CD14-positive monocyte (primary cell): Measurements from ENCODE around the gene PSMA7. TPM values are rescaled to one million over a fixed set of nuclear protein-coding genes. Genes with fewer than 3 reads are reported as not detected.

Experiments
- DNase-seq, 3 donors: peaks; one replicate each; pipeline ENCODE4 v3.0.0-alpha.2; 2011 to 2022
- H2AFZ ChIP-seq: 2 replicates; pipeline ENCODE4 v1.6.0; 2012; ENCODE audit warnings: mild to moderate bottlenecking, low read depth, low read length, inconsistent platforms; ENCODE audit not compliant: insufficient read depth, poor library complexity, severe bottlenecking
- H3K27ac ChIP-seq, 2 donors: 1 replicate in 1 of 2; 2 replicates in 1 of 2; pipeline ENCODE4 v1.5.1; 2012 to 2013; ENCODE audit warnings: low read length in 2 of 2, control low read depth in 1 of 2, inconsistent platforms in 1 of 2, low read depth in 1 of 2, mild to moderate bottlenecking in 1 of 2
- H3K27me3 ChIP-seq, 2 donors: one replicate each; pipeline versions ENCODE4 v1.6.0 to v1.6.1; 2011 to 2013; ENCODE audit warnings: low read length in 2 of 2; ENCODE audit not compliant: control insufficient read depth in 2 of 2, insufficient read depth in 2 of 2
- H3K36me3 ChIP-seq, 2 donors: replicated peaks in 1 of 2; 1 replicate in 1 of 2; 2 replicates in 1 of 2; pipeline versions ENCODE4 v1.5.1 to v1.6.1; 2012 to 2013; ENCODE audit warnings: low read length in 2 of 2, control low read depth in 1 of 2, inconsistent platforms in 1 of 2, mild to moderate bottlenecking in 1 of 2; ENCODE audit not compliant: insufficient read depth in 2 of 2, control insufficient read depth in 1 of 2
- H3K4me1 ChIP-seq, 2 donors: 1 replicate in 1 of 2; 2 replicates in 1 of 2; pipeline versions ENCODE4 v1.5.1 to v1.6.1; 2012 to 2013; ENCODE audit warnings: low read length in 2 of 2, control low read depth in 1 of 2, inconsistent platforms in 1 of 2, mild to moderate bottlenecking in 1 of 2, moderate library complexity in 1 of 2; ENCODE audit not compliant: insufficient read depth in 2 of 2, control insufficient read depth in 1 of 2
- H3K4me2 ChIP-seq: replicated peaks from 2 replicates; pipeline ENCODE3; 2012; ENCODE audit warnings: low read length, moderate library complexity, mild to moderate bottlenecking; ENCODE audit not compliant: poor library complexity, severe bottlenecking; ENCODE audit errors: extremely low read depth
- H3K4me3 ChIP-seq, 3 experiments: fragments of 200-600 bp in 1 of 3; sonication (generic) in 1 of 3; replicated peaks in 1 of 3; 1 replicate in 2 of 3; 2 replicates in 1 of 3; pipeline ENCODE4 v1.5.1; 2011 to 2013; ENCODE audit warnings: low read length in 3 of 3, mild to moderate bottlenecking in 3 of 3, control low read depth in 2 of 3, low read depth in 2 of 3, inconsistent platforms in 1 of 3, moderate library complexity in 1 of 3
- H3K79me2 ChIP-seq: 2 replicates; pipeline ENCODE4 v1.6.0; 2012; ENCODE audit warnings: mild to moderate bottlenecking, control low read depth, inconsistent platforms, low read length, moderate library complexity; ENCODE audit not compliant: insufficient read depth
- H3K9ac ChIP-seq: 2 replicates; pipeline ENCODE4 v1.6.0; 2017; ENCODE audit warnings: low read length, mild to moderate bottlenecking; ENCODE audit not compliant: insufficient read depth, poor library complexity, severe bottlenecking
- H3K9me3 ChIP-seq, 2 donors: replicated peaks in 1 of 2; 1 replicate in 1 of 2; 2 replicates in 1 of 2; pipeline versions ENCODE4 v1.5.1 to v1.6.1; 2012 to 2013; ENCODE audit warnings: low read length in 2 of 2, control low read depth in 1 of 2; ENCODE audit not compliant: control insufficient read depth in 1 of 2, insufficient read depth in 1 of 2
- H4K20me1 ChIP-seq: 2 replicates; pipeline ENCODE4 v1.6.0; 2012; ENCODE audit warnings: mild to moderate bottlenecking, low read length, control low read depth, moderate library complexity; ENCODE audit not compliant: insufficient read depth
- H3K27ac Mint-ChIP-seq, 7 donors: one replicate each; pipeline ENCODE4 v1.8.0; 2020; ENCODE audit warnings: mild to moderate bottlenecking in 7 of 7, mixed read lengths in 7 of 7, moderate library complexity in 6 of 7, inconsistent platforms in 2 of 7
- H3K27me3 Mint-ChIP-seq, 3 donors: one replicate each; pipeline ENCODE4 v1.8.0; 2021 to 2022; ENCODE audit warnings: low read depth in 3 of 3, mild to moderate bottlenecking in 3 of 3, mixed read lengths in 3 of 3, moderate library complexity in 3 of 3, inconsistent platforms in 1 of 3
- H3K36me3 Mint-ChIP-seq, 2 donors: one replicate each; pipeline ENCODE4 v1.8.0; 2020; ENCODE audit warnings: mixed read lengths in 2 of 2, inconsistent platforms in 1 of 2, mild to moderate bottlenecking in 1 of 2
- H3K4me1 Mint-ChIP-seq: one replicate; pipeline ENCODE4 v1.8.0; 2020; ENCODE audit warnings: mild to moderate bottlenecking, mixed read lengths
- H3K4me3 Mint-ChIP-seq, 2 donors: one replicate each; pipeline ENCODE4 v1.8.0; 2020; ENCODE audit warnings: mild to moderate bottlenecking in 2 of 2, mixed read lengths in 2 of 2, moderate library complexity in 1 of 2
- H3K9me3 Mint-ChIP-seq, 7 donors: one replicate each; pipeline ENCODE4 v1.8.0; 2020 to 2022; ENCODE audit warnings: mixed read lengths in 7 of 7, mild to moderate bottlenecking in 6 of 7, moderate library complexity in 6 of 7, inconsistent platforms in 2 of 7
- CTCF ChIP-seq: fragments of 200-600 bp; IDR thresholded peaks from one replicate; pipeline ENCODE4 v1.8.0; 2022; ENCODE audit warnings: antibody characterized with exemption, mild to moderate bottlenecking
- WGBS: methylation state at CpG from one replicate; pipeline ENCODE4 v1.1.5; 2013; ENCODE audit warnings: missing lambda C conversion rate; ENCODE audit not compliant: insufficient coverage; 5-methylcytosine and 5-hydroxymethylcytosine counted together
- intact Hi-C, 2 donors: fragments of 100-400 bp; cut with micrococcal nuclease; formaldehyde crosslinking; loops; one replicate each; pipeline versions ENCODE4 v1.15.0 to v1.15.1; 2023
- polyA plus RNA-seq, 3 donors: library from polyadenylated mRNA; depleted of rRNA in 1 of 3; unstranded in 2 of 3; stranded (reverse) in 1 of 3; fragments of 300-500 nt in 2 of 3; fragments of >200 nt in 1 of 3; fragmentation: Illumina TruSeq in 2 of 3; gene quantifications; 1 replicate in 2 of 3; 2 replicates in 1 of 3; pipeline ENCODE4 v1.2.3, GENCODE V29; 2012 to 2021

The PSMA7 gene
- polyA plus RNA-seq, 3 donors, result 402 to 668 (median 527) TPM

- Histone ChIP-seq H3K79me2 (peaks cover 88% of the 10 kb centered on the region), H3K4me2 (no peak overlapping the region), H3K36me3 (no peaks in the 10 kb centered on the region), H3K4me1 (peaks cover 22 to 30% of the 10 kb centered on the region in 2 donors), H3K27ac (no peak overlapping the region), H3K27me3 (no peaks in the 10 kb centered on the region), H2AFZ (no peak overlapping the region), H4K20me1 (peaks cover 83% of the 10 kb centered on the region), H3K9me3 (peaks cover 0 to 1% of the 10 kb centered on the region in 2 donors), H3K9ac (no peak overlapping the region), H3K4me3 (no peak overlapping the region)
- DNase-seq, result no peak
- 98% methylated on average over 19 of the region's 22 CpGs for WGBS
- no peak overlapping the region for H3K4me3 Mint-ChIP-seq
- no peaks in the 10 kb centered on the region for H3K27me3 Mint-ChIP-seq
- H3K4me1 Mint-ChIP-seq, result peaks cover 32% of the 10 kb centered on the region
- no peak for TF ChIP-seq CTCF
- peaks cover 0 to 2% (median 0%) of the 10 kb centered on the region in 7 donors for H3K9me3 Mint-ChIP-seq
- H3K36me3 Mint-ChIP-seq, result peaks cover 5 to 11% of the 10 kb centered on the region in 2 donors
- no peak overlapping the region for H3K27ac Mint-ChIP-seq
- intact Hi-C loops, result loop anchor here in 1 of 2 donors (10.0 kb wide), 2 partner anchors 659 to 1839 kb away; partner anchors contain the start of genes OGFR and PRPF6
Observed at GRCh38 chr20:62146019-62146755, 3.0 kb upstream of the PSMA7 start.

- intact Hi-C loops, result loop anchor here in 1 of 2 donors (10.0 kb wide), 2 partner anchors 659 to 1839 kb away; partner anchors contain the start of genes OGFR and PRPF6
- Histone ChIP-seq H3K27ac (no peak overlapping the region), H3K36me3 (peaks cover under 1 to 4% of the 10 kb centered on the region in 2 donors), H2AFZ (no peak overlapping the region), H3K9ac (no peak overlapping the region), H3K79me2 (peaks cover 88% of the 10 kb centered on the region), H3K4me1 (peaks cover 27 to 35% of the 10 kb centered on the region in 2 donors), H3K4me3 (no peak overlapping the region), H3K27me3 (no peaks in the 10 kb centered on the region), H4K20me1 (peaks cover 83% of the 10 kb centered on the region), H3K9me3 (no peaks in the 10 kb centered on the region), H3K4me2 (no peak overlapping the region)
- no peaks in the 10 kb centered on the region for H3K27me3 Mint-ChIP-seq
- H3K27ac Mint-ChIP-seq, result peak overlapping the region in 2 of 7 donors; percentile 50
- DNase-seq, result no peak
- WGBS, result 93% methylated on average over 3 of the region's 7 CpGs
- no peaks in the 10 kb centered on the region for H3K9me3 Mint-ChIP-seq
- H3K36me3 Mint-ChIP-seq, result peaks cover 7 to 9% of the 10 kb centered on the region in 2 donors
- no peak for TF ChIP-seq CTCF
- H3K4me3 Mint-ChIP-seq, result no peak overlapping the region
- peaks cover 37% of the 10 kb centered on the region for H3K4me1 Mint-ChIP-seq
Observed at GRCh38 chr20:62145688-62146018, 2.5 kb upstream of the PSMA7 start.
